Neural progenitor cell (in vitro differentiated cells): Measurements from ENCODE around the gene INSR. TPM values are rescaled to one million over a fixed set of nuclear protein-coding genes. Genes with fewer than 3 reads are reported as not detected.

ENCODE experiments used
- DNase-seq: peaks from one replicate; pipeline ENCODE4 v3.0.0-alpha.2; 2016; ENCODE audit warnings: low spot score
- H2AFZ ChIP-seq: fragments of 200-600 bp; sonication (generic); replicated peaks from 2 replicates; pipeline ENCODE4 v1.6.1; 2016; ENCODE audit warnings: antibody characterized with exemption
- H3F3A ChIP-seq: fragments of 200-600 bp; sonication (generic); 2 replicates; pipeline ENCODE4 v1.6.1; 2016; ENCODE audit warnings: antibody characterized with exemption, low read depth
- H3K27ac ChIP-seq: fragments of 200-600 bp; sonication (generic); 2 replicates; pipeline ENCODE4 v1.5.1; 2016; ENCODE audit warnings: mild to moderate bottlenecking
- H3K27me3 ChIP-seq: fragments of 200-600 bp; sonication (generic); 2 replicates; pipeline ENCODE4 v1.6.1; 2016; ENCODE audit warnings: mild to moderate bottlenecking, moderate library complexity
- H3K36me3 ChIP-seq: fragments of 200-600 bp; sonication (generic); 2 replicates; pipeline ENCODE4 v1.5.1; 2016
- H3K4me1 ChIP-seq: fragments of 200-600 bp; sonication (generic); 2 replicates; pipeline ENCODE4 v1.6.1; 2016; ENCODE audit warnings: mixed run types
- H3K4me2 ChIP-seq: fragments of 200-600 bp; sonication (generic); 2 replicates; pipeline ENCODE4 v1.6.1; 2016
- H3K4me3 ChIP-seq: fragments of 200-600 bp; sonication (generic); 2 replicates; pipeline ENCODE4 v1.5.1; 2016
- H3K79me2 ChIP-seq: fragments of 200-600 bp; sonication (generic); 2 replicates; pipeline ENCODE4 v1.6.1; 2016; ENCODE audit warnings: low read depth
- H3K9ac ChIP-seq: fragments of 200-600 bp; sonication (generic); 2 replicates; pipeline ENCODE4 v1.6.1; 2016
- H3K9me3 ChIP-seq: fragments of 200-600 bp; sonication (generic); 2 replicates; pipeline ENCODE4 v1.5.1; 2016; ENCODE audit warnings: low read depth
- H4K20me1 ChIP-seq: fragments of 200-600 bp; sonication (generic); 2 replicates; pipeline ENCODE4 v1.6.1; 2016; ENCODE audit warnings: low read depth
- H3K27ac Mint-ChIP-seq: 3 replicates; pipeline ENCODE4 v1.8.0; 2021; ENCODE audit warnings: mixed read lengths
- H3K27me3 Mint-ChIP-seq: 2 replicates; pipeline ENCODE4 v1.8.0; 2022; ENCODE audit warnings: low read depth, mild to moderate bottlenecking, inconsistent platforms, moderate library complexity, mixed read lengths; ENCODE audit not compliant: insufficient read depth
- H3K36me3 Mint-ChIP-seq: 3 replicates; pipeline ENCODE4 v1.8.0; 2021; ENCODE audit warnings: mixed read lengths
- H3K4me1 Mint-ChIP-seq: 3 replicates; pipeline ENCODE4 v1.8.0; 2021; ENCODE audit warnings: mixed read lengths
- H3K4me3 Mint-ChIP-seq: 3 replicates; pipeline ENCODE4 v1.8.0; 2021; ENCODE audit warnings: mild to moderate bottlenecking, moderate library complexity, mixed read lengths
- H3K9me3 Mint-ChIP-seq: 3 replicates; pipeline ENCODE4 v1.8.0; 2020; ENCODE audit warnings: mixed read lengths
- CTCF ChIP-seq: fragments of 200-600 bp; sonication (generic); IDR thresholded peaks from 2 replicates; pipeline ENCODE4 v1.5.1; 2017; ENCODE audit warnings: antibody characterized with exemption, mild to moderate bottlenecking
- EZH2 ChIP-seq: fragments of 200-600 bp; sonication (generic); IDR thresholded peaks from 2 replicates; pipeline ENCODE4 v1.6.1; 2017; ENCODE audit warnings: antibody characterized with exemption, mild to moderate bottlenecking, moderate library complexity
- EZH2phosphoT487 ChIP-seq: fragments of 200-600 bp; sonication (generic); IDR thresholded peaks from 2 replicates; pipeline ENCODE4 v1.6.1; 2017; ENCODE audit warnings: antibody characterized with exemption
- total RNA-seq: library from RNA; depleted of rRNA; stranded (reverse); fragments of >200 nt; gene quantifications from 2 replicates; pipeline ENCODE4 v1.2.3, GENCODE V29; 2015; ENCODE audit warnings: low replicate concordance

The INSR gene
- total RNA-seq, 1 donor from 2014 or later = 20.8 TPM

- H3K36me3 ChIP-seq = peaks cover 5% of the 10 kb centered on the region
- TF ChIP-seq EZH2 = no peak
- no peak for TF ChIP-seq CTCF
- no peak for TF ChIP-seq EZH2phosphoT487
- no peak for DNase-seq
- no peak overlapping the region for H3K4me2 ChIP-seq
- peaks cover 37% of the 10 kb centered on the region for H3K79me2 ChIP-seq
- Mint-ChIP-seq H3K9me3 (peaks cover 17% of the 10 kb centered on the region), H3K27me3 (no peaks in the 10 kb centered on the region), H3K4me1 (no peaks in the 10 kb centered on the region), H3K4me3 (no peak overlapping the region), H3K27ac (no peak overlapping the region), H3K36me3 (peaks cover 11% of the 10 kb centered on the region)
- H2AFZ ChIP-seq = no peak overlapping the region
- H4K20me1 ChIP-seq = no peaks in the 10 kb centered on the region
- no peak overlapping the region for H3K4me3 ChIP-seq
- peaks cover 4% of the 10 kb centered on the region for H3F3A ChIP-seq
- no peaks in the 10 kb centered on the region for H3K4me1 ChIP-seq
- H3K27me3 ChIP-seq = no peaks in the 10 kb centered on the region
- H3K9ac ChIP-seq = no peak overlapping the region
- H3K27ac ChIP-seq = no peak overlapping the region
- H3K9me3 ChIP-seq = peaks cover 4% of the 10 kb centered on the region
These were observed 58.1 kb downstream of the INSR start for GRCh38 chr19:7236153-7236552.

GRCh38 chr19:7230826-7231225, 63.4 kb downstream of the INSR start:
- H3K27ac ChIP-seq = no peak overlapping the region
- Mint-ChIP-seq H3K36me3 (no peaks in the 10 kb centered on the region), H3K27me3 (no peaks in the 10 kb centered on the region)

GRCh38 chr19:7229735-7230134, 64.5 kb downstream of the INSR start:
- Mint-ChIP-seq H3K4me1 (no peaks in the 10 kb centered on the region), H3K27ac (no peak overlapping the region), H3K4me3 (no peak overlapping the region), H3K36me3 (no peaks in the 10 kb centered on the region), H3K9me3 (no peaks in the 10 kb centered on the region), H3K27me3 (no peaks in the 10 kb centered on the region)
- Histone ChIP-seq H3K4me2 (no peak overlapping the region), H3K36me3 (no peaks in the 10 kb centered on the region), H3K9me3 (no peaks in the 10 kb centered on the region), H2AFZ (no peak overlapping the region), H3K27ac (no peak overlapping the region), H3K79me2 (peaks cover 8% of the 10 kb centered on the region), H3K27me3 (no peaks in the 10 kb centered on the region), H3K4me3 (no peak overlapping the region), H3F3A (no peaks in the 10 kb centered on the region), H3K9ac (no peak overlapping the region), H3K4me1 (peaks cover 1% of the 10 kb centered on the region), H4K20me1 (peaks cover 6% of the 10 kb centered on the region)
- DNase-seq = no peak
- TF ChIP-seq EZH2 (no peak), CTCF (no peak), EZH2phosphoT487 (no peak)

More at GRCh38 chr19:7230826-7231225, 63.4 kb downstream of the INSR start:
- Mint-ChIP-seq H3K4me3 (no peak overlapping the region), H3K27ac (no peak overlapping the region), H3K9me3 (no peaks in the 10 kb centered on the region), H3K4me1 (no peaks in the 10 kb centered on the region)
- H3F3A ChIP-seq = peaks cover 4% of the 10 kb centered on the region
- H4K20me1 ChIP-seq = no peaks in the 10 kb centered on the region
- no peaks in the 10 kb centered on the region for H3K27me3 ChIP-seq
- H3K9me3 ChIP-seq = no peaks in the 10 kb centered on the region
- no peaks in the 10 kb centered on the region for H3K4me1 ChIP-seq
- no peak overlapping the region for H3K4me3 ChIP-seq
- DNase-seq = no peak
- H3K79me2 ChIP-seq = peaks cover 13% of the 10 kb centered on the region
- no peak for TF ChIP-seq EZH2
- TF ChIP-seq CTCF = no peak
- TF ChIP-seq EZH2phosphoT487 = no peak
- no peak overlapping the region for H3K4me2 ChIP-seq
- H3K36me3 ChIP-seq = no peaks in the 10 kb centered on the region
- no peak overlapping the region for H2AFZ ChIP-seq
- no peak overlapping the region for H3K9ac ChIP-seq
